ENCODE results near the gene TIGAR.

TIGAR gene

GRCh38 chr12:4282103-4282891 is 38.7 kb upstream of the TIGAR start:
- DNase-seq: no peak

GRCh38 chr12:4282892-4283511 is 38.0 kb upstream of the TIGAR start:
- no peak for DNase-seq

GRCh38 chr12:4283512-4284255 is 37.3 kb upstream of the TIGAR start:
- peak in 11 of 58 donors; percentile 29 to 77 (median 46) for DNase-seq

- DNase-seq: no peak
Measured at GRCh38 chr12:4284306-4284705, 36.7 kb upstream of the TIGAR start.

GRCh38 chr12:4285070-4285469 is 35.9 kb upstream of the TIGAR start:
- DNase-seq: no peak

- no peak for DNase-seq
Measured at GRCh38 chr12:4286228-4286627, 34.8 kb upstream of the TIGAR start.

- no peak for DNase-seq
Measured at GRCh38 chr12:4286771-4287317, 34.2 kb upstream of the TIGAR start.

GRCh38 chr12:4287325-4288211 is 33.4 kb upstream of the TIGAR start:
- DNase-seq: no peak

GRCh38 chr12:4288296-4289131 is 32.5 kb upstream of the TIGAR start:
- peak in 4 of 58 donors; percentile 22 to 49 (median 22) for DNase-seq

GRCh38 chr12:4289231-4289878 is 31.7 kb upstream of the TIGAR start:
- DNase-seq: peak in 6 of 58 donors; percentile 30 to 51 (median 42)

GRCh38 chr12:4289998-4290790 is 30.8 kb upstream of the TIGAR start:
- DNase-seq: no peak

GRCh38 chr12:4292341-4293073 is 28.5 kb upstream of the TIGAR start:
- no peak for DNase-seq

- DNase-seq: peak in 2 of 58 donors; percentile 52 to 64
Measured at GRCh38 chr12:4293299-4293965, 27.6 kb upstream of the TIGAR start.

- DNase-seq: peak in 15 of 58 donors; percentile 16 to 75 (median 42)
Measured at GRCh38 chr12:4293966-4294505, 27.0 kb upstream of the TIGAR start.

GRCh38 chr12:4296751-4297150 is 24.3 kb upstream of the TIGAR start:
- no peak for DNase-seq

- no peak for DNase-seq
Measured at GRCh38 chr12:4297617-4298016, 23.4 kb upstream of the TIGAR start.

GRCh38 chr12:4300883-4301282 is 20.1 kb upstream of the TIGAR start:
- DNase-seq: no peak

Measured in anterior cingulate cortex (tissue), 58 donors.